Ishikawa (cell line): Measurements from ENCODE around the gene RSPH9.

Experiments
- CEBPB ChIP-seq: IDR thresholded peaks from 2 replicates; pipeline ENCODE4 v1.6.1; 2012
- CREB1 ChIP-seq: IDR thresholded peaks from 2 replicates; pipeline ENCODE4 v1.6.1; 2012; ENCODE audit warnings: low read depth
- EGR1 ChIP-seq: IDR thresholded peaks from 2 replicates; pipeline ENCODE4 v1.6.1; 2012
- EP300 ChIP-seq: IDR thresholded peaks from 2 replicates; pipeline ENCODE4 v1.6.1; 2012; ENCODE audit warnings: borderline replicate concordance
- FOXM1 ChIP-seq: IDR thresholded peaks from 2 replicates; pipeline ENCODE4 v1.6.1; 2012; ENCODE audit warnings: low read depth, borderline replicate concordance
- NFIC ChIP-seq: IDR thresholded peaks from 2 replicates; pipeline ENCODE4 v1.6.1; 2012
- RAD21 ChIP-seq: IDR thresholded peaks from 2 replicates; pipeline ENCODE4 v1.6.1; 2012; ENCODE audit warnings: low read depth
- TAF1 ChIP-seq: IDR thresholded peaks from 2 replicates; pipeline ENCODE4 v1.6.1; 2012; ENCODE audit warnings: low read depth, mild to moderate bottlenecking
- TCF12 ChIP-seq: IDR thresholded peaks from 2 replicates; pipeline ENCODE4 v1.6.1; 2012; ENCODE audit warnings: low read depth
- TEAD4 ChIP-seq: IDR thresholded peaks from 2 replicates; pipeline ENCODE4 v1.6.1; 2012
- YY1 ChIP-seq: IDR thresholded peaks from 2 replicates; pipeline ENCODE4 v1.6.1; 2012; ENCODE audit warnings: low read depth
- ZBTB7A ChIP-seq: IDR thresholded peaks from 2 replicates; pipeline ENCODE4 v1.6.1; 2012; ENCODE audit warnings: low read depth
- TF ChIP-seq, protein P1 (sequence below): IDR thresholded peaks from 2 replicates; pipeline ENCODE4 v1.6.1; 2012
- TF ChIP-seq, protein P2 (sequence below): IDR thresholded peaks from 2 replicates; pipeline ENCODE4 v1.6.1; 2012
- TF ChIP-seq, protein P3 (sequence below): IDR thresholded peaks from 2 replicates; pipeline ENCODE4 v1.6.1; 2012; ENCODE audit warnings: low read depth, mild to moderate bottlenecking

RSPH9 gene

GRCh38 chr6:43606019-43606418 is 38.8 kb upstream of the RSPH9 start:
- no peak for TF ChIP-seq EGR1
- no peak for TF ChIP-seq TEAD4
- no peak for TF ChIP-seq YY1
- TF ChIP-seq, protein P1, sequence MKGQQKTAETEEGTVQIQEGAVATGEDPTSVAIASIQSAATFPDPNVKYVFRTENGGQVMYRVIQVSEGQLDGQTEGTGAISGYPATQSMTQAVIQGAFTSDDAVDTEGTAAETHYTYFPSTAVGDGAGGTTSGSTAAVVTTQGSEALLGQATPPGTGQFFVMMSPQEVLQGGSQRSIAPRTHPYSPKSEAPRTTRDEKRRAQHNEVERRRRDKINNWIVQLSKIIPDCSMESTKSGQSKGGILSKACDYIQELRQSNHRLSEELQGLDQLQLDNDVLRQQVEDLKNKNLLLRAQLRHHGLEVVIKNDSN: no peak
- TF ChIP-seq CREB1: no peak
- no peak for TF ChIP-seq RAD21
- no peak for TF ChIP-seq FOXM1
- TF ChIP-seq NFIC: no peak
- TF ChIP-seq, protein P2, sequence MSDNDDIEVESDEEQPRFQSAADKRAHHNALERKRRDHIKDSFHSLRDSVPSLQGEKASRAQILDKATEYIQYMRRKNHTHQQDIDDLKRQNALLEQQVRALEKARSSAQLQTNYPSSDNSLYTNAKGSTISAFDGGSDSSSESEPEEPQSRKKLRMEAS: no peak
- TF ChIP-seq ZBTB7A: no peak
- no peak for TF ChIP-seq CEBPB
- no peak for TF ChIP-seq TCF12
- TF ChIP-seq TAF1: no peak
- TF ChIP-seq, protein P3, sequence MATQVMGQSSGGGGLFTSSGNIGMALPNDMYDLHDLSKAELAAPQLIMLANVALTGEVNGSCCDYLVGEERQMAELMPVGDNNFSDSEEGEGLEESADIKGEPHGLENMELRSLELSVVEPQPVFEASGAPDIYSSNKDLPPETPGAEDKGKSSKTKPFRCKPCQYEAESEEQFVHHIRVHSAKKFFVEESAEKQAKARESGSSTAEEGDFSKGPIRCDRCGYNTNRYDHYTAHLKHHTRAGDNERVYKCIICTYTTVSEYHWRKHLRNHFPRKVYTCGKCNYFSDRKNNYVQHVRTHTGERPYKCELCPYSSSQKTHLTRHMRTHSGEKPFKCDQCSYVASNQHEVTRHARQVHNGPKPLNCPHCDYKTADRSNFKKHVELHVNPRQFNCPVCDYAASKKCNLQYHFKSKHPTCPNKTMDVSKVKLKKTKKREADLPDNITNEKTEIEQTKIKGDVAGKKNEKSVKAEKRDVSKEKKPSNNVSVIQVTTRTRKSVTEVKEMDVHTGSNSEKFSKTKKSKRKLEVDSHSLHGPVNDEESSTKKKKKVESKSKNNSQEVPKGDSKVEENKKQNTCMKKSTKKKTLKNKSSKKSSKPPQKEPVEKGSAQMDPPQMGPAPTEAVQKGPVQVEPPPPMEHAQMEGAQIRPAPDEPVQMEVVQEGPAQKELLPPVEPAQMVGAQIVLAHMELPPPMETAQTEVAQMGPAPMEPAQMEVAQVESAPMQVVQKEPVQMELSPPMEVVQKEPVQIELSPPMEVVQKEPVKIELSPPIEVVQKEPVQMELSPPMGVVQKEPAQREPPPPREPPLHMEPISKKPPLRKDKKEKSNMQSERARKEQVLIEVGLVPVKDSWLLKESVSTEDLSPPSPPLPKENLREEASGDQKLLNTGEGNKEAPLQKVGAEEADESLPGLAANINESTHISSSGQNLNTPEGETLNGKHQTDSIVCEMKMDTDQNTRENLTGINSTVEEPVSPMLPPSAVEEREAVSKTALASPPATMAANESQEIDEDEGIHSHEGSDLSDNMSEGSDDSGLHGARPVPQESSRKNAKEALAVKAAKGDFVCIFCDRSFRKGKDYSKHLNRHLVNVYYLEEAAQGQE: no peak
- TF ChIP-seq EP300: no peak

DNA sequence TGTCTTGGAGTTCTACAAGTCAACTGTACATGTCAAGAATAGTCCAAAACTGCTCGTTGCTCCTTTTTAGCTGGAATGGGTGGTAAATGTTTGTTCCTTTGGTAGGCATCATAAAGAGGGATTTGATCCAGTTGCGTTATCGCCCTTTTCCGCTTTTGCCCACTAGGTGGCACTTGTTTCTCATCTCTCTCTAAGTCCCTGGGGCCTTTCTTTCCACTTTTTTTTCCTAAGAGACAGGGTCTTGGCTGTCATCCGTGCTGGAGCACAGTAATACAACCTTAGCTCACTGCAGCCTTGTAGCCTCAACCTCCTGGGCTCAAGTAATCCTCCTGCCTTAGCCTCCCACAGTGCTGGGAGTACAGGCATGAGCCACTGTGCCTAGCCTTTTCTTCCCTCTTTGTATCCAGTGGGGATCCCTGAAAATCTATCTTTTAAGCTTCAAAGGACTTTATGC is 36.5 kb upstream of the RSPH9 start:
- TF ChIP-seq ZBTB7A (no peak), TEAD4 (no peak), RAD21 (peak; percentile 60), CEBPB (0 out of 2 replicates have a peak, but pooled peaks have one; percentile 12), NFIC (no peak)

DNA sequence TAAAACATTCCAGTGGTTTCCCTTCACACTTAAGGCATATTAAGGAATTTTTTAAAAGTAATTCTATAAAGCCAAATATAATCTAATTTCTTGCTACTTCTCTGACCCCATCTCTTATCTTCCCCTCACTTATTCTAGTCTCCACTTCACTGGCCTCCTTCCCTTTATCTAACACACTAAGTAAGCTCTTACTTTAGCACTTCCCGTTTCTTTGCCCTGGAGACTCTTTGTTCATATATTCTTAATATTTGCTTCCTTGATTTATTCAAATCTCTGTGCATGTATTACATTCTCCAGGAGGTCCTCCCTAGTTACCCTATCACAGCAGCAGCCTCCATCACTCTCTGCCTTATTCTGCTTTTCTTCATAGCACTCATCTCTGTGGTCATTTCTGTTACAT is 36.0 kb upstream of the RSPH9 start:
- no peak for TF ChIP-seq EGR1

DNA sequence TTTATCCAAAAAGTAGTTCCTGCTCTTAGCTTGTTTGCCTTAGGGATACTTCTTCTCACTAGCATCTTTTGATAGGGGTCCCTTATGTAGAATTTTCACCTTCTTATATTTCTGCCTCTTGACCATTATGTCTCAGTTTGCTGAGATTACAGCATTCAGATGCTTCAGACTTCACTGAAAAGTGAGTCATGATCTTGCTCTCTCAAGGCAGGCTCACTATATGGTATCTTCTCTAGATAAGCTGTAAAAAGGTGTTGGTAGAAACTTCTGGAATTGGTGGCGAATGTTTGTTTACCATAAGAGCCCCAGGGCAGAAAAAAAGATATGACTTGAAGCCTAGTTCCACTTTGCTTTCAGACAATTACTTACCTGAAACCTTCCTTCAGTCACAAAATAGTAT is 35.4 kb upstream of the RSPH9 start:
- TF ChIP-seq YY1 (no peak), TAF1 (no peak), EGR1 (no peak), NFIC (no peak), CREB1 (no peak)
- TF ChIP-seq, protein P3: no peak
- TF ChIP-seq, protein P2: no peak

GRCh38 chr6:43610431-43610830 is 34.4 kb upstream of the RSPH9 start:
- TF ChIP-seq, protein P1: no peak
- TF ChIP-seq EP300 (no peak), TAF1 (no peak), YY1 (no peak), FOXM1 (no peak), RAD21 (no peak), CEBPB (no peak), TCF12 (no peak), CREB1 (no peak), NFIC (no peak), EGR1 (no peak), ZBTB7A (no peak), TEAD4 (no peak)
- TF ChIP-seq, protein P2: no peak
- TF ChIP-seq, protein P3: no peak
